ENCODE measurements around the gene IFT27.

Gene IFT27

DNA sequence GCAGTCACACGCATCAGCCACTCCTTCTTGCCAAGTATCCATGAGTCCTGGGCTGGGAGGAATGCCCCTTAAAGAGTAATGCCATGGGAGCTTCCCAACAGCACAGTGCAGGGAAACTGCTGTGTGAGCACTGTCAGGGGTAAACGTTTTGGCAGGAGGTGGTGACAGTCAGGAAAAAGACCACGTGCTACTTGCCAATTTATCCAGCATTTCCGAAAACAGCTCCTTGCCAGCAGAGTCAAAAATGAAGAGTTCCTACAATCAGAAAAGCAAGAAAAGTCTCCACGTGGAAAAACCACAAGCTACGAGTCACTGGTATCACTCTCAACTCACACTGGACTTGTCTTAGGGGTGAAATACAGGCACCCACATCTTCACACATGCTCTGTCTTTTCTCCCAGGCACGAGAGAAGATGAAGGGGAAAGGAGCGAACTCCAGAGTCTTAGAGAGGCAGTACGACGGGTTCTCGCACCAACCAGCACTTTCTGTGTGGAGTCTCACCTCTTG is 9.9 kb downstream of the IFT27 start:
- TF ChIP-seq, protein P1, sequence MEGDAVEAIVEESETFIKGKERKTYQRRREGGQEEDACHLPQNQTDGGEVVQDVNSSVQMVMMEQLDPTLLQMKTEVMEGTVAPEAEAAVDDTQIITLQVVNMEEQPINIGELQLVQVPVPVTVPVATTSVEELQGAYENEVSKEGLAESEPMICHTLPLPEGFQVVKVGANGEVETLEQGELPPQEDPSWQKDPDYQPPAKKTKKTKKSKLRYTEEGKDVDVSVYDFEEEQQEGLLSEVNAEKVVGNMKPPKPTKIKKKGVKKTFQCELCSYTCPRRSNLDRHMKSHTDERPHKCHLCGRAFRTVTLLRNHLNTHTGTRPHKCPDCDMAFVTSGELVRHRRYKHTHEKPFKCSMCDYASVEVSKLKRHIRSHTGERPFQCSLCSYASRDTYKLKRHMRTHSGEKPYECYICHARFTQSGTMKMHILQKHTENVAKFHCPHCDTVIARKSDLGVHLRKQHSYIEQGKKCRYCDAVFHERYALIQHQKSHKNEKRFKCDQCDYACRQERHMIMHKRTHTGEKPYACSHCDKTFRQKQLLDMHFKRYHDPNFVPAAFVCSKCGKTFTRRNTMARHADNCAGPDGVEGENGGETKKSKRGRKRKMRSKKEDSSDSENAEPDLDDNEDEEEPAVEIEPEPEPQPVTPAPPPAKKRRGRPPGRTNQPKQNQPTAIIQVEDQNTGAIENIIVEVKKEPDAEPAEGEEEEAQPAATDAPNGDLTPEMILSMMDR (IDR thresholded peaks at IDR 0.05; ENCODE audit: unreplicated experiment in 3 of 3) = no peak
- Mint-ChIP-seq H3K27me3 (ENCODE audit: low read depth) (no peaks in the 10 kb centered on the region), H3K27ac (no peak overlapping the region), H3K9me3 (no peaks in the 10 kb centered on the region), H3K4me1 (peaks cover 13% of the 10 kb centered on the region), H3K4me3 (no peak overlapping the region), H3K36me3 (ENCODE audit: low read depth) (peaks cover 26% of the 10 kb centered on the region)

DNA sequence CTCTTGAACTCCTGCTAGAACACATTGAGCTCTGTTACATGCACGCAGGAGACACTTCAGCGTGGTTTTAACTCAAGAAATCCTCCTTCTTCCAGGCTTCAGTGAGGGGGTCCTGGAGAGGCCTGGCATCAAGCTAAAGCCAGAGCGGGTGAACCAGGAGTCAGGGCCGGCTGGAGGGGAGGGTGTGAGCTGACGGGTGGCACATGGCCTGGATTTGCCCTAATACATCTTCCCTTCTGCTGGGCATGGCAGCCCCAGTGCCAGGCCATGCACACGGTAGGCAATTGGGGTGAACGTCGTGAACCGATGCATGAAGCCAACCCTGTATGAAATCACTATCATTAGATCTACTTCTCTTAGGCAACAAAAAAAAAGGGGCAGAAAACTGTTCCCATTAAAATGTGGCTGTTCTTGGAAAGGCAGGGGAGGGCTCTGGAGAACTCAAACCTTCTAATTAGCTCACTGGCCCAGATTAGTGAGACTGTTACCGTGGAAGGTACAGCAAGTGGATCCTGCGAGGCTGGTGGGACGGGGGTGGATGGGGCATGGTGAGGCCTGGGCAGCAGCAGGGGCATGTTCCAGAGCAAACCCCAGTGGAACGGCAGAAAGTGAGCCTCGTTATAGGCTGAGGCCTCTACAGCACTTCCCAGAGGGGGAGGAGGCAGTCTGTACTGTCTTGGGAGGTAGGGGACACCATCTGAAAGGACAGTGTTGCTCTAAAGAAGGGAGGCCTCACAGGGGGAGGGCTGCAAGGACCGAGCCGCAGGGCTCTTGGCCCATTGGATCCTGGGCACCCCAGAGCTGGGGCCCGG is 10.6 kb downstream of the IFT27 start:
- H3K27ac Mint-ChIP-seq = no peak overlapping the region
- no peaks in the 10 kb centered on the region for H3K9me3 Mint-ChIP-seq
- H3K4me1 Mint-ChIP-seq = peaks cover 6% of the 10 kb centered on the region
- H3K36me3 Mint-ChIP-seq (ENCODE audit: low read depth) = peaks cover 26% of the 10 kb centered on the region
- H3K27me3 Mint-ChIP-seq (ENCODE audit: low read depth) = no peaks in the 10 kb centered on the region
- H3K4me3 Mint-ChIP-seq = no peak overlapping the region
- TF ChIP-seq, protein P1 (IDR thresholded peaks at IDR 0.05; ENCODE audit: unreplicated experiment in 3 of 3) = no peak

DNA sequence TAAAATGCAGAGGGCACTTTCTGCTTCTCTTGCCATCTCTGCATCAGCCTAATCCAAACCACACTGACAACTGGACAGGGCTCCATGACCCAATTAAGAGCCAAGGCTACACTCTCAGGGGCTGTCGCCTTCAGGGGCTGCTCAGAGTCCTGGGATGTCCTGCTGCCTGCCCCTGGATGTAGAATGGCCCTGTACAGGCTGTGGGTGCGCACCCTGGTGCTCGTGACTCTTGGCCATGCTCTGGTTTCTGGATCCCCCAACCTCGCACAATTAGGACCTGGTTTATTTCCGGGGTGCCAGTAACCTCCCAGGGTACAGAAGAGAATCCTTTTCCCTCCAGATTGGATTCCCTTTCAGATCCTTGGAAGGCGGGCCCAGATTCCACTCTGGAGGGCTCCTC is 11.3 kb downstream of the IFT27 start:
- Mint-ChIP-seq H3K27me3 (ENCODE audit: low read depth) (no peaks in the 10 kb centered on the region), H3K4me3 (no peak overlapping the region), H3K27ac (no peak overlapping the region), H3K9me3 (no peaks in the 10 kb centered on the region), H3K36me3 (ENCODE audit: low read depth) (peaks cover 26% of the 10 kb centered on the region), H3K4me1 (peaks cover under 1% of the 10 kb centered on the region)
- TF ChIP-seq, protein P1 (IDR thresholded peaks at IDR 0.05; ENCODE audit: unreplicated experiment in 3 of 3) = no peak

DNA sequence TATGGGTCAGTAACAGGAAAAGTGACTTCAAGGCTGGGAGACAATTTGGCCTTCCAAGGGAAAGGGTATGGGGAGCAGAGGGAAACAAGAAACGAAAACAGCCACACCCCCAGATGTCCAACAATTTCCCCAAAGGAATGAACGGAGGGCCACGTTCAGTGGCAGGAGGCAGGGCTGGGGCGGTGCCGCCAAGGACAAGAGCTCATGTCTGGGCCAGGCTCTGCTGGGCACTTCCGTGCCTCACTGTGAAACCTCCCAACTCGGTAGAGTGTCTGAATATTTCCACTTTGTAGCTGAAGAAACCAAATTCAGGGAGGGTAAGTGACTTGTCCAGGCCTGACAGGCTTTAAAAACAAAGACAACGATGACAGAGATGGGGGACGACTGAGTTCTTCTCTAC is 11.9 kb downstream of the IFT27 start:
- no peaks in the 10 kb centered on the region for H3K4me1 Mint-ChIP-seq
- TF ChIP-seq, protein P1 (IDR thresholded peaks at IDR 0.05; ENCODE audit: unreplicated experiment in 3 of 3) = no peak
- H3K36me3 Mint-ChIP-seq (ENCODE audit: low read depth) = peaks cover 26% of the 10 kb centered on the region
- no peak overlapping the region for H3K27ac Mint-ChIP-seq
- no peaks in the 10 kb centered on the region for H3K9me3 Mint-ChIP-seq
- H3K4me3 Mint-ChIP-seq = no peak overlapping the region
- no peaks in the 10 kb centered on the region for H3K27me3 Mint-ChIP-seq (ENCODE audit: low read depth)

DNA sequence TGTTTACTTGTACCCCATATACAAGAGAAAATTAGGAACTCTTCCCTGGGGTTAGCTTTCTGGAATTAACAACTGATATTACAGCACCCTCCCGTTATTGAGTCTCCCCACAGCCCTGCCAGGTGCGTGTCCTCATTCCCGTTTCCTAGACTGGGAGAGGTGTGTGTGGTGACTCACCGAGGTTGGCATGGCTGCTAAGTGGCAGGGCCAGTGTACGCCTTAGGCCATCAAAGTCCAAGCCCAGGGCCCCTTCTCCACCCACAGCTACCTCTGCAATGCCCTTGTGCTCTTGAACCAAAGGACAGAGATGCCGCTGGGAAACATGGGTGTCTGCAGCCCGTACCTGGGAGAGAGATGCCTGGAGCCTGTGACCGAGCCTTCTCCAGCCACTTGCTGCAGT is 12.3 kb downstream of the IFT27 start:
- H3K27me3 Mint-ChIP-seq (ENCODE audit: low read depth) = no peaks in the 10 kb centered on the region
- TF ChIP-seq, protein P1 (IDR thresholded peaks at IDR 0.05; ENCODE audit: unreplicated experiment in 3 of 3) = no peak
- H3K9me3 Mint-ChIP-seq = no peaks in the 10 kb centered on the region
- no peak overlapping the region for H3K27ac Mint-ChIP-seq
- H3K4me3 Mint-ChIP-seq = no peak overlapping the region
- H3K36me3 Mint-ChIP-seq (ENCODE audit: low read depth) = peaks cover 24% of the 10 kb centered on the region
- no peaks in the 10 kb centered on the region for H3K4me1 Mint-ChIP-seq
